GM12874 (cell line): ENCODE measurements around the gene BCL7A.

Experiments used
- TF ChIP-seq, protein P1 (sequence below): IDR thresholded peaks from 2 replicates; pipeline ENCODE4 v1.5.1; 2011; ENCODE audit warnings: low read depth, mild to moderate bottlenecking, control low read depth, low read length, moderate library complexity; ENCODE audit not compliant: insufficient read depth

The BCL7A gene

DNA sequence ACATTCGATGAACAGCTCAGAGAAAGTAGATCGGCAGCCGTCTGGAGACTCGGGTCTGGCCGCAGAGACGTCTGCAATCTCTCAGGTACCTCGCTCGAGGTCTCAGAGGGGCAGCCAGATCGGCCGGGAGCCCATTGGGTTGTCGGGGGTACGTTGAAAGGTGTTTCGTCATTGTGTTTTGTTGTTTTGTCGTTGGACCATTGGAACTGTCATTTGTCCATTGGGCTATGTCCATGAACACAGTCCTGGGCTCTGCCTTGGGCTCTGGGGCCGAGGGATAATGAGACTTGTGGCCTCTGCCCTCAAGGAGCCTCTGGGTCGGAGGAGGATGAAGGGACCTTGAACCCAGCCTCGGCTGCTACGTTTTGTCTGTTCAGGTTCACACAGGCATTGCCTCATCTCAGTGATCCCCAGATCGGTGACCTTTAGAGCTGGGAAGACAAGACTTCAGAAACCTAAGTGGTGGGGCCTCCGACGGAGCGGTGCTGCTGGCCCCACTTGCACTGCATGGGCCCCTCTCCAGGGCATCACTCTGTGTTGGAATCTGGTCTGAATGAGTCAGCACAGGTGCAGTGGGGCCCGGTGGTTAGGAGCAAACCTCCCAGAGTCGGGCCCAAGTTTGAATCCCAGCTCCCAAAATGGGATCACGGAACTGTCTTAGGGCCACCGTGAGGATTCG is 33.3 kb downstream of the BCL7A start:
- TF ChIP-seq, protein P1, sequence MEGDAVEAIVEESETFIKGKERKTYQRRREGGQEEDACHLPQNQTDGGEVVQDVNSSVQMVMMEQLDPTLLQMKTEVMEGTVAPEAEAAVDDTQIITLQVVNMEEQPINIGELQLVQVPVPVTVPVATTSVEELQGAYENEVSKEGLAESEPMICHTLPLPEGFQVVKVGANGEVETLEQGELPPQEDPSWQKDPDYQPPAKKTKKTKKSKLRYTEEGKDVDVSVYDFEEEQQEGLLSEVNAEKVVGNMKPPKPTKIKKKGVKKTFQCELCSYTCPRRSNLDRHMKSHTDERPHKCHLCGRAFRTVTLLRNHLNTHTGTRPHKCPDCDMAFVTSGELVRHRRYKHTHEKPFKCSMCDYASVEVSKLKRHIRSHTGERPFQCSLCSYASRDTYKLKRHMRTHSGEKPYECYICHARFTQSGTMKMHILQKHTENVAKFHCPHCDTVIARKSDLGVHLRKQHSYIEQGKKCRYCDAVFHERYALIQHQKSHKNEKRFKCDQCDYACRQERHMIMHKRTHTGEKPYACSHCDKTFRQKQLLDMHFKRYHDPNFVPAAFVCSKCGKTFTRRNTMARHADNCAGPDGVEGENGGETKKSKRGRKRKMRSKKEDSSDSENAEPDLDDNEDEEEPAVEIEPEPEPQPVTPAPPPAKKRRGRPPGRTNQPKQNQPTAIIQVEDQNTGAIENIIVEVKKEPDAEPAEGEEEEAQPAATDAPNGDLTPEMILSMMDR = no peak

DNA sequence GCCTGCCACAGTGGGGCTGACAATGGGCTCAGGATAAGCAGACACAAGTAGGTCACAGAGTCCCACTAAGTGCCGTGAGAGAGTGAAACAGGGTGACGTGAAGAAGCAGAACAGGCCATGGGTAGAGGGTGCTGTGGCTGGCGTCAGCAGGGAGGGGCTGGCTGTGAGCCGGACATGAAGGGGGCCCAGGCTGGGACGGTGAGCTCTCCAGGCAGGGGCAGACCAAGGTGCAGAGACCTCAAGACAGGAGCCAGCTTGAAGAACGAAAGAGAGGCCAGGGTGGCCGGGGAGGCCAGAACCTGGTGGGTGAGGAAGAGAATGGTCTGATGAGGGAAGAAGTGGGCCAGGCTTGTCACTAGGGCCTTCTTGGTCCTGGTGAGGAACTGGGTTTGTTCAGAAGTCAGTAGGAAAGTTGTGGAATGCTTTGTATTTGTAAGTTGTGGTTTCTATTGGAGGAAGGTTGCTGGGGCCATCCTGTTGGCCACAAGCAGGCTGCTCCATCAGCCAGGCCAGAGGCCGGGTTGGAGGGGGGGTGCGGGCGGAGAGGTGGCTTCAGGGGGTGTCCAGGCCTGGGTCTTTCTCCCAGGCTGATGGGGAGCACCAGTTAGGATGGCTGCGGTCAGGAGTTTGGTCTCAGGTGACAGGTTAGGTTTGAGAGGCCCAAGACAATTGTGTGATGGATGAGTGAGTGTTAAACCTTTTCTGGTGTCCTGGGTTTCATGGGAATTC is 35.5 kb downstream of the BCL7A start:
- TF ChIP-seq, protein P1 = no peak

DNA sequence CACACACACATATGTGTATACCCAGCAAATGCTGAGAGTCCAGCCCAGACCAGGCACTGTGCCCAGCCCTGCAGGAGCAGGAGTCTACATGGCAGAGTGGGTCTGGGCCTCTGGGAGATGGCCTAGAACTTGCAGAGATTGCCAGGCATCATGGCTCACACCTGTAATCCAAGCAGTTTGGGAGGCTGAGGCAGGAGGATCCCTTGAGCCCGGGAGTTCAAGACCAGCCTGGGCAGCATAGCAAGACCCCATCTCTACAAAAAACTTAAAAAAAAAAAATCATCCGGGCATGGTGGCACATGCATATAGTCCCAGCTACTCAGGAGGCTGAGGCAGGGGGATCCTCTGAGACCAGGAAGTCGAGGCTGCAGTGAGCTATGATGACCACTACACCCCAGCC is 36.1 kb downstream of the BCL7A start:
- TF ChIP-seq, protein P1 = no peak

DNA sequence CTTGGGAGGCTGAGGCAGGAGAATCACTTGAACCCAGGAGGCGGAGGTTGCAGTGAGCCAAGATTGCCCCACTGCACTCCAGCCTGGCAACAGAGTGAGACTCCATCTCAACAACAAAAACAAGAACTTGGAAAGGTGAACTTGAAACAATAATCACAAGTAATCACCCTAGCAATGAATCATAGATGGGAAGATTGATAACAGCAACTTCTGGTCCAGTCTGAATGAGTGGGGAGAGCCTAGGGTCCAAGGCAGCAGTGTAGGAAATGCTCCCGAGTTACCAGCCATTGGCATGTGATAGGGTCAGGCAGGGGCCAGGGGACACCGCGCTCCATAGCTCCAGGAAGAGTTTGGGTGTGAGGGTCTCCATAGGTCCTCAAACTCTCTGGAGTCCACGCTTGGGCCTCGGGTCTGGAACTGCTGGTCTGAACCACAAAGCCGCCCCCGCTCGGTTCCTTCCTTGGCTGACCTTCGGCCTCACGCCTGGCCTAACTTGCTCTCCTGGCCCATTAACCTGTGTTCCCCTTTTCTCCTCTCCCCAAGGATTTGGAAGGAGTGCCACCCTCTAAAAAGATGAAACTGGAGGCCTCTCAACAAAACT is 37.0 kb downstream of the BCL7A start:
- TF ChIP-seq, protein P1 = no peak

DNA sequence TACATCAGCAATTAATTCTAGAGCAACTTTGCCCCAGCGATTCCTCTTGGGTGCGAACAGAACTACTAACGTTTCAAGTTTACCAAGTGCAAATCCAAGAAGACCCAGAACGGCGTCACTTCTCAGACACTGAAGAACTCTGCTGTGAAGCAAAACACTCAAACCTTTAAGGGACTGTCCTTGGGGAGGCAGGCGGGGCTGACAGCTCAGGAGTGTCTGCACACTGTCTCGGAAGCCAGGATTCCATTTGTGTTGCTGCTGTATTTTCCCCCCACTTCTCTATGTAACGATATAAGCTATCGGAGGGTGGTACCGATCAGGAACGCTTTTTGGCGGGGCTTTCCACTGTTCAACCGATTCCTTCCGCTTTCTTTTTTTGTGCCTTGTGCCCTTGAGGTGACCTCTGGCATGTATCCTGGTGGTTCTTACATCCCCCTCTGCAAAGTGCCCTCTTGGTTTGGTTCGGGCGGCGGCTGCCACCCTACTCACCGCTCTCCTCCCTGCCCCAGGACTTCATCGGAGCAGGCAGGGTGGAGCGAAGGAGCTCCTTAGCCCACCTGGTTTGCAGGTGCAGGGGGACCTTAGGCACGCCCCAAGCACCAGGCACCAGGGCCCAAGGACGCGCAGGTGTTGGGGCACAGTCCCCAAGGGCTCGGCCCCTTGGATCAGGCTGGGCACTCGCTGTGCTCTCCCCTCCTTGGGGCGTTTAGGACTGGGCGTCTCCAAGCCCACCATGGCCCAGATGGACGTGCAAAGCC is 37.7 kb downstream of the BCL7A start:
- TF ChIP-seq, protein P1 = no peak

DNA sequence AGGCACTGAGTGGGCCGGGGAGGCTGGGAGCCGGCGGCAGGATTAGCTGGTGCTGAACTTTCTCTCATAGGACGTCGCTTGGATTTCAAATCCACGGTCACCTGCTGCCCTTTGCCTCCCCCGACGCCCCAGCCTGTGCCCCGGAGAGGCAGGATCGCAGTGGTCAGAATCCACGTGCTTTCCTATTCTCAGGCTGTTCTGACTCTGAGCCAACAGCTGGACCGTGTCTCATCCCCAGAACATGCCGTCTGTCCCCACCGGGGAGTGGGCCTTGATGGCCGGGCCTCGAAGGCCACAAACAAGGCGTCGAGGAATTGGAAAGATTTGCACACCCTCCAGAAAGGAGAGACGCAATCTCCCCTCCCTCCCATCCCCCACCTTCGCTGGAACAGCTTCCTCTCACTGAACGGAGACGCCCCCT is 38.4 kb downstream of the BCL7A start:
- TF ChIP-seq, protein P1 = no peak

DNA sequence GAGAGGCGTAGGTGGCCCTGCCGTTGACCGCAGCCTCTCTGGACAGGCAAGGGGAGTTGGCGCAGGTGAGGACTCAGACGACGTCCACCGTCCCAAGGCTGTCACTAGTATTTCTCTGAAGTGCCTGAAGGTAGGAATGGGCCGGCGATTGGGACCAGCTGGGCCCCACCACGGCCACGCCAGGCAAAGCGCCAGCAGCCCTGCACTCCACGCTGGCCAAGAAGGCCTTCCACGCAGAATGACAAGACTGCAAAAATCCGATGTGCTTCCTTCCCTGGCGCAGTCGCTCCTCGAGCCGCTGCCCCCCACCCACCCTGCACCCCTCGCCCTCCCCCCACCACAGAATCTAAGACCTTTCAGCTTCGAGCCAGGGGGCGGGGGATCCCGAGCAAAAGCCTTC is 39.6 kb downstream of the BCL7A start:
- TF ChIP-seq, protein P1 = no peak
